IMR-90 (cell line): ENCODE measurements around the gene HCFC1. TPM values are rescaled to one million over a fixed set of nuclear protein-coding genes. Genes with fewer than 3 reads are reported as not detected.

Experiments used
- ATAC-seq: fragments of 200-7000 bp; cut with Tn5 transposase; 2 replicates; pipeline ENCODE4 v1.9.1; 2020; ENCODE audit warnings: low read depth, mild to moderate bottlenecking, moderate library complexity
- BruUV-seq: library from RNA; stranded (reverse); fragments of 400-500 nt; replicated peaks from 2 replicates; lab custom pipeline; 2021; lab: Mats Ljungman, UMichigan
- CTCF ChIA-PET: fragments of 300-600 bp; formaldehyde crosslinking; extraction: SDS; loops from one replicate; lab custom pipeline; 2021; ENCODE audit warnings: antibody characterized with exemption; lab: Yijun Ruan, JAX
- POLR2A ChIA-PET: fragments of 300-600 bp; sonication (Branson Sonifier 250); formaldehyde crosslinking; loops from one replicate; lab custom pipeline; 2022; ENCODE audit warnings: antibody characterized with exemption; ENCODE audit not compliant: unreplicated experiment; lab: Charles Lee
- DNase-seq: peaks from one replicate; pipeline ENCODE4 v3.0.0; 2013
- H2AFZ ChIP-seq: replicated peaks from 2 replicates; pipeline ENCODE3; 2013; ENCODE audit warnings: low read length, mild to moderate bottlenecking; ENCODE audit not compliant: poor library complexity
- H2AK5ac ChIP-seq: 2 replicates; pipeline ENCODE4 v1.6.1; 2013; ENCODE audit warnings: low read depth, low read length, inconsistent platforms
- H2AK9ac ChIP-seq: replicated peaks from 2 replicates; pipeline ENCODE3; 2013; ENCODE audit warnings: mild to moderate bottlenecking, low read depth, low read length, moderate library complexity; ENCODE audit not compliant: poor library complexity
- H2BK120ac ChIP-seq: 2 replicates; pipeline ENCODE4 v1.6.1; 2013; ENCODE audit warnings: low read depth, low read length, inconsistent platforms
- H2BK15ac ChIP-seq: 3 replicates; pipeline ENCODE4 v1.6.1; 2013; ENCODE audit warnings: low read depth, low read length, inconsistent platforms
- H2BK20ac ChIP-seq: 2 replicates; pipeline ENCODE4 v1.6.1; 2013; ENCODE audit warnings: low read depth, mild to moderate bottlenecking, inconsistent platforms, low read length, moderate library complexity
- H2BK5ac ChIP-seq: 2 replicates; pipeline ENCODE4 v1.6.1; 2013; ENCODE audit warnings: mild to moderate bottlenecking, low read depth, low read length, inconsistent platforms; ENCODE audit not compliant: poor library complexity, severe bottlenecking
- H3K14ac ChIP-seq: replicated peaks from 2 replicates; pipeline ENCODE4 v1.6.1; 2013; ENCODE audit warnings: low read depth, low read length, inconsistent platforms
- H3K18ac ChIP-seq: 2 replicates; pipeline ENCODE4 v1.6.1; 2013; ENCODE audit warnings: low read depth, low read length, control low read depth
- H3K23ac ChIP-seq: 2 replicates; pipeline ENCODE4 v1.6.1; 2013; ENCODE audit warnings: low read depth, low read length, inconsistent platforms
- H3K27ac ChIP-seq: 2 replicates; pipeline ENCODE4 v1.5.1; 2013; ENCODE audit warnings: mild to moderate bottlenecking, control low read depth, low read length; ENCODE audit not compliant: insufficient read depth
- H3K27me3 ChIP-seq: 2 replicates; pipeline ENCODE4 v1.6.1; 2013; ENCODE audit warnings: low read length; ENCODE audit not compliant: control insufficient read depth, insufficient read depth
- H3K36me3 ChIP-seq: 2 replicates; pipeline ENCODE4 v1.6.1; 2013; ENCODE audit warnings: low read length, mixed read lengths; ENCODE audit not compliant: control insufficient read depth, insufficient read depth
- H3K4ac ChIP-seq: 2 replicates; pipeline ENCODE4 v1.6.1; 2013; ENCODE audit warnings: low read depth, low read length, inconsistent platforms
- H3K4me1 ChIP-seq: 2 replicates; pipeline ENCODE4 v1.6.1; 2013; ENCODE audit warnings: low read length, mixed read lengths; ENCODE audit not compliant: control insufficient read depth, insufficient read depth
- H3K4me2 ChIP-seq: 2 replicates; pipeline ENCODE4 v1.6.1; 2013; ENCODE audit warnings: low read depth, mild to moderate bottlenecking, control low read depth, low read length, moderate library complexity
- H3K4me3 ChIP-seq: 2 replicates; pipeline ENCODE4 v1.5.1; 2013; ENCODE audit warnings: low read depth, mild to moderate bottlenecking, control low read depth, low read length, moderate library complexity; ENCODE audit not compliant: insufficient read depth
- H3K56ac ChIP-seq: 2 replicates; pipeline ENCODE4 v1.6.1; 2013; ENCODE audit warnings: low read length, inconsistent platforms; ENCODE audit not compliant: insufficient read depth; ENCODE audit errors: extremely low read depth
- H3K79me1 ChIP-seq, 2 experiments: 2 replicates each; pipeline ENCODE4 v1.6.1; 2013; ENCODE audit warnings: low read length in 2 of 2, inconsistent platforms in 1 of 2, low read depth in 1 of 2
- H3K9ac ChIP-seq: 2 replicates; pipeline ENCODE4 v1.6.1; 2013; ENCODE audit warnings: low read depth, low read length, control low read depth
- H3K9me1 ChIP-seq: 2 replicates; pipeline ENCODE4 v1.6.1; 2013; ENCODE audit warnings: low read length, inconsistent platforms; ENCODE audit not compliant: insufficient read depth
- H3K9me3 ChIP-seq: 2 replicates; pipeline ENCODE4 v1.6.1; 2013; ENCODE audit warnings: low read length; ENCODE audit not compliant: control insufficient read depth, insufficient read depth
- H4K20me1 ChIP-seq: 2 replicates; pipeline ENCODE4 v1.6.1; 2013; ENCODE audit warnings: low read length, inconsistent platforms; ENCODE audit not compliant: insufficient read depth
- H4K5ac ChIP-seq: 2 replicates; pipeline ENCODE4 v1.6.1; 2013; ENCODE audit warnings: mild to moderate bottlenecking, low read depth, low read length, control low read depth
- H4K8ac ChIP-seq, 2 experiments: 2 replicates each; pipeline ENCODE4 v1.6.1; 2013; ENCODE audit warnings: low read depth in 2 of 2, low read length in 2 of 2, control low read depth in 1 of 2, inconsistent platforms in 1 of 2
- H4K91ac ChIP-seq: 2 replicates; pipeline ENCODE4 v1.6.1; 2013; ENCODE audit warnings: low read depth, low read length, inconsistent platforms; ENCODE audit not compliant: insufficient read depth
- BHLHE40 ChIP-seq: fragments of 150-350 bp; IDR thresholded peaks from 2 replicates; pipeline ENCODE4 v1.6.1; 2016; ENCODE audit warnings: mild to moderate bottlenecking, low read depth, low read length
- CHD1 ChIP-seq: IDR thresholded peaks from 2 replicates; pipeline ENCODE4 v1.6.1; 2012; ENCODE audit warnings: low read depth, low read length, improper control_type of control experiment
- FOS ChIP-seq: fragments of 150-350 bp; IDR thresholded peaks from 2 replicates; pipeline ENCODE4 v1.6.1; 2016; ENCODE audit warnings: low read depth, low read length
- MAFK ChIP-seq: IDR thresholded peaks from 2 replicates; pipeline ENCODE4 v1.6.1; 2012; ENCODE audit warnings: low read depth, low read length, improper control_type of control experiment
- MAZ ChIP-seq: IDR thresholded peaks from 2 replicates; pipeline ENCODE4 v1.6.1; 2012; ENCODE audit warnings: low read depth, mild to moderate bottlenecking, low read length, improper control_type of control experiment, moderate library complexity, borderline replicate concordance
- MXI1 ChIP-seq: IDR thresholded peaks from 2 replicates; pipeline ENCODE4 v1.6.1; 2012; ENCODE audit warnings: low read depth, mild to moderate bottlenecking, low read length, moderate library complexity, borderline replicate concordance
- NFE2L2 ChIP-seq: fragments of 150-350 bp; IDR thresholded peaks from 2 replicates; pipeline ENCODE4 v1.6.1; 2016; ENCODE audit warnings: low read depth, mild to moderate bottlenecking, low read length
- POLR2A ChIP-seq: IDR thresholded peaks from 2 replicates; pipeline ENCODE4 v1.6.1; 2012; ENCODE audit warnings: mild to moderate bottlenecking, low read depth, low read length
- RFX5 ChIP-seq: IDR thresholded peaks from 2 replicates; pipeline ENCODE4 v1.8.0; 2012; ENCODE audit warnings: low read depth, mild to moderate bottlenecking, low read length, moderate library complexity
- USF2 ChIP-seq: fragments of 150-350 bp; IDR thresholded peaks from 2 replicates; pipeline ENCODE4 v1.6.1; 2017; ENCODE audit warnings: mild to moderate bottlenecking, antibody characterized with exemption, low read length, low read depth
- WGBS, 2 experiments: methylation state at CpG; one replicate each; pipeline versions ENCODE4 v1.1.5 to v1.1.7; 2013; ENCODE audit warnings: missing lambda C conversion rate in 2 of 2; ENCODE audit not compliant: insufficient read length in 1 of 2; ENCODE audit errors: extremely low coverage in 2 of 2; 5-methylcytosine and 5-hydroxymethylcytosine counted together
- dilution Hi-C: fragments of 300-500 bp; cut with HindIII; formaldehyde crosslinking; loops from one replicate; pipeline ENCODE4 v1.14.3; 2018; ENCODE audit warnings: low sequenced_read_pairs; ENCODE audit not compliant: unreplicated experiment
- in situ Hi-C: fragments of 300-500 bp; cut with MboI; formaldehyde crosslinking; loops from 3 replicates; pipeline ENCODE4 v1.14.3; 2019; ENCODE audit warnings: low sequenced_read_pairs, inconsistent platforms, mixed read lengths
- intact Hi-C: fragments of 100-400 bp; cut with micrococcal nuclease; formaldehyde crosslinking; loops from 2 replicates; pipeline ENCODE4 v1.10.0; 2022
- polyA plus RNA-seq, 3 experiments: library from polyadenylated mRNA; depleted of rRNA; stranded (reverse); fragments of >200 nt; gene quantifications; 2 replicates each; pipeline ENCODE4 v1.2.3, GENCODE V29; 2012; ENCODE audit warnings: low replicate concordance in 1 of 3
- total RNA-seq: library from RNA; depleted of rRNA; stranded (reverse); fragments of >200 nt; gene quantifications from 2 replicates; pipeline ENCODE4 v1.2.3, GENCODE V29; 2012
- TF ChIP-seq, protein P1 (sequence below): fragments of 150-350 bp; IDR thresholded peaks from 2 replicates; pipeline ENCODE4 v1.6.1; 2016; ENCODE audit warnings: low read depth, mild to moderate bottlenecking, low read length, moderate library complexity, borderline replicate concordance

The HCFC1 gene
- total and polyA plus RNA-seq, 2 of the 4 experiments (the other 2 are of a cell fraction), result 3.2 to 17.6 TPM

GRCh38 chrX:153993079-153993478, 21.5 kb upstream of the HCFC1 start:
- WGBS, 2 experiments, result no CpG with 5 or more reads among the region's 12 CpGs
- no peaks in the 10 kb centered on the region for H3K4me1 ChIP-seq
- H3K14ac ChIP-seq, result no peak overlapping the region
- H2BK20ac ChIP-seq, result no peak overlapping the region
- H4K20me1 ChIP-seq, result no peaks in the 10 kb centered on the region
- no peaks in the 10 kb centered on the region for H3K9me1 ChIP-seq
- no peak overlapping the region for H4K91ac ChIP-seq
- no peak overlapping the region for H3K18ac ChIP-seq
- POLR2A ChIA-PET, result no interaction called here
- H3K56ac ChIP-seq, result no peak overlapping the region
- TF ChIP-seq USF2, result no peak
- no peak for TF ChIP-seq RFX5
- TF ChIP-seq, protein P1, sequence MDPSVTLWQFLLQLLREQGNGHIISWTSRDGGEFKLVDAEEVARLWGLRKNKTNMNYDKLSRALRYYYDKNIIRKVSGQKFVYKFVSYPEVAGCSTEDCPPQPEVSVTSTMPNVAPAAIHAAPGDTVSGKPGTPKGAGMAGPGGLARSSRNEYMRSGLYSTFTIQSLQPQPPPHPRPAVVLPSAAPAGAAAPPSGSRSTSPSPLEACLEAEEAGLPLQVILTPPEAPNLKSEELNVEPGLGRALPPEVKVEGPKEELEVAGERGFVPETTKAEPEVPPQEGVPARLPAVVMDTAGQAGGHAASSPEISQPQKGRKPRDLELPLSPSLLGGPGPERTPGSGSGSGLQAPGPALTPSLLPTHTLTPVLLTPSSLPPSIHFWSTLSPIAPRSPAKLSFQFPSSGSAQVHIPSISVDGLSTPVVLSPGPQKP, result no peak
- no peak for TF ChIP-seq NFE2L2
- TF ChIP-seq FOS, result no peak
- TF ChIP-seq MAFK, result no peak
- TF ChIP-seq MAZ, result no peak
- no peak for TF ChIP-seq BHLHE40
- no peak for TF ChIP-seq POLR2A
- no peak for TF ChIP-seq CHD1
- TF ChIP-seq MXI1, result no peak
- H4K5ac ChIP-seq, result no peak overlapping the region
- no peak overlapping the region for H2BK15ac ChIP-seq
- in situ Hi-C loops (no loop called here), dilution Hi-C loops (no loop called here), intact Hi-C loops (no loop called here)
- no peaks in the 10 kb centered on the region for H3K36me3 ChIP-seq
- H2AK9ac ChIP-seq, result no peak overlapping the region
- H3K9ac ChIP-seq, result no peak overlapping the region
- no peaks in the 10 kb centered on the region; the same call in 1 of the 2 replicates for H3K27me3 ChIP-seq
- CTCF ChIA-PET, result no interaction called here
- H3K4me3 ChIP-seq, result no peak overlapping the region
- no peak overlapping the region for H3K4me2 ChIP-seq
- H2AFZ ChIP-seq, result no peak overlapping the region
- no peak overlapping the region for H4K8ac ChIP-seq
- BruUV-seq, result no TSS peak
- H3K9me3 ChIP-seq, result no peaks in the 10 kb centered on the region
- no peak overlapping the region for H2BK5ac ChIP-seq
- H3K79me1 ChIP-seq, result no peaks in the 10 kb centered on the region
- no peak for ATAC-seq
- H3K23ac ChIP-seq, result no peak overlapping the region
- no peak overlapping the region for H2BK120ac ChIP-seq
- no peak overlapping the region for H3K4ac ChIP-seq
- no peak overlapping the region for H3K27ac ChIP-seq
- DNase-seq, result no peak
- no peak overlapping the region for H2AK5ac ChIP-seq
